Measurements from ENCODE around the gene SHANK2.

SHANK2 gene

GRCh38 chr11:71269603-71270511, 17.5 kb upstream of the SHANK2 start:
- DNase-seq (ENCODE audit: low read depth), result peak; percentile 17

GRCh38 chr11:71268706-71269321, 16.4 kb upstream of the SHANK2 start:
- DNase-seq (ENCODE audit: low read depth), result no peak

- no peak for DNase-seq (ENCODE audit: low read depth)
Observed at GRCh38 chr11:71267807-71268421, 15.5 kb upstream of the SHANK2 start.

GRCh38 chr11:71266114-71266833, 13.9 kb upstream of the SHANK2 start:
- DNase-seq (ENCODE audit: low read depth), result no peak

- DNase-seq (ENCODE audit: low read depth), result no peak
Observed at GRCh38 chr11:71265559-71266092, 13.2 kb upstream of the SHANK2 start.

- peak; percentile 26 for DNase-seq (ENCODE audit: low read depth)
Observed at GRCh38 chr11:71263386-71263785, 11.0 kb upstream of the SHANK2 start.

GRCh38 chr11:71255800-71256479, 3.6 kb upstream of the SHANK2 start:
- DNase-seq (ENCODE audit: low read depth), result no peak

- DNase-seq (ENCODE audit: low read depth), result no peak
Observed at GRCh38 chr11:71255323-71255722, 2.9 kb upstream of the SHANK2 start.

- no peak for DNase-seq (ENCODE audit: low read depth)
Observed at GRCh38 chr11:71253794-71254193, 1.4 kb upstream of the SHANK2 start.

GRCh38 chr11:71252770-71253730, 673 bp upstream of the SHANK2 start:
- peak; percentile 7 for DNase-seq (ENCODE audit: low read depth)

GRCh38 chr11:71251761-71252268, 562 bp downstream of the SHANK2 start:
- DNase-seq (ENCODE audit: low read depth), result no peak

GRCh38 chr11:71251151-71251721, 1.1 kb downstream of the SHANK2 start:
- DNase-seq (ENCODE audit: low read depth), result no peak

GRCh38 chr11:71250523-71251150, 1.7 kb downstream of the SHANK2 start:
- no peak for DNase-seq (ENCODE audit: low read depth)

- no peak for DNase-seq (ENCODE audit: low read depth)
Observed at GRCh38 chr11:71249301-71249700, 3.1 kb downstream of the SHANK2 start.

- DNase-seq (ENCODE audit: low read depth), result no peak
Observed at GRCh38 chr11:71248656-71249055, 3.7 kb downstream of the SHANK2 start.

GRCh38 chr11:71248251-71248570, 4.2 kb downstream of the SHANK2 start:
- DNase-seq (ENCODE audit: low read depth), result no peak

- DNase-seq (ENCODE audit: low read depth), result no peak
Observed at GRCh38 chr11:71247551-71248250, 4.7 kb downstream of the SHANK2 start.

GRCh38 chr11:71246559-71246958, 5.8 kb downstream of the SHANK2 start:
- DNase-seq (ENCODE audit: low read depth), result no peak

All from ELR (cell line).